HG03460 (cell line): ENCODE results near the gene PTPRT.

Source experiments
- ATAC-seq: cut with Tn5 transposase; IDR thresholded peaks from one replicate; pipeline ENCODE4 v1.9.1; 2021; ENCODE audit not compliant: unreplicated experiment

PTPRT gene

DNA sequence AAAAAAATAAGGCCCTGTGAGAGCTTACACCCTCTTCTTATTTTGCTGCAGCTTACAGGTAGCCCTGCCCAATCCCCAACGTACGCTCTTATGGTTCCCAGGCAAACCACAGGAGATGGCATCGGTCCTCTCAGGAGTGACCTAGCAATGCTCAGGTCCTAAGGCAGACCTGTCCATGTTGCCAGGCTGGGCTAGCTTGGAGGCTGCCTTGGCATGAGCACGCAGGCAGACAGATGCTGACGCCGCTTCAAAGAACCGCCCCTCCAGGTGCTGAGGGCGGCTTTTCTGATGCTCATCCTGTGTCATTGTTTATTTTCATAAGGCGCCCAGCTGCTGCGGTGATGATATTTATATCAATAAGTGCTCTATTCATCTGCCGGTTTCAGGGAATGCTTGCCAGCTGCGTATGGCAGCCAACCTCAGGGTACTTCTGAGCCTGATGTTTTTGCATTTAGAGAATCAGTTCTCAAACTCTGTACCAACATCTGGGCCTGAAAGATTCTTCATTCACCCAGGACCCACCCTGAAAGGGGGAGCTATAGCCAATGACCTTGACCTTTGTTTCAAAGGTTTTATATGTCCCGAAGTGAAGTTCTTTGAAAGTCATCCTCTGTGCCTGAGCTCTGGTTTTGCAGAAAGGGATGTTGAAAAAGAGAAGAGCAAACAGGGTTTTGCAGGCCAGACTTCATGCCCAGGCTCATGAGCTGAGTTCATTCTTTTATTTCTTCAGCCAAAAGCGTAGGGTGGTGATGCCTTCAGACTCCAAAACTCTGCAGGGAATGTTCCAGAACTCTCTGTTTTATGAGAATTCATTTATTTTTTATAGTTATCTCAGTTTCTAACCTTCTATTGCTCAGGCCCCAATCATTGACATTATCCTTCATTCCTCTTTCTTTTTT is 1095.9 kb downstream of the PTPRT start:
- no peak for ATAC-seq

DNA sequence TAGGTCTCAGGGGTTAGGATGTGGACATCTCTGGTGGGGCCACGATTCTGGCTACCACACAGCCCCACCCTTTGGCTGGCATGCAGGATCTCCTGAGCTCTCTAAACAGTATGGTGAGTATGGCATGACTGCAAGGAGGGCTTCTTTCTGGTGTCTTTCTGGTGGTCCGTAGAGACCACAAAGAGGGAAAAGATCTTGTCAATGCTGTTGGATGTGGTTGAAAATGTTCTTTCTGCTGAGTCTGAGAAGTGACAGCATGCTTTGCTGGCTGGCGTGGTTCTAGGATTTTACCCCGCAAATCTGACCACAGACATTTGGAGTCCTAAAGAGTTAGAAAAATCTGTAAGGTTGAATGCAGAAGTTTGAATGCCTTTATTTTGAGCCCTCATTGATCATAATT is 1096.7 kb downstream of the PTPRT start:
- ATAC-seq, result no peak

DNA sequence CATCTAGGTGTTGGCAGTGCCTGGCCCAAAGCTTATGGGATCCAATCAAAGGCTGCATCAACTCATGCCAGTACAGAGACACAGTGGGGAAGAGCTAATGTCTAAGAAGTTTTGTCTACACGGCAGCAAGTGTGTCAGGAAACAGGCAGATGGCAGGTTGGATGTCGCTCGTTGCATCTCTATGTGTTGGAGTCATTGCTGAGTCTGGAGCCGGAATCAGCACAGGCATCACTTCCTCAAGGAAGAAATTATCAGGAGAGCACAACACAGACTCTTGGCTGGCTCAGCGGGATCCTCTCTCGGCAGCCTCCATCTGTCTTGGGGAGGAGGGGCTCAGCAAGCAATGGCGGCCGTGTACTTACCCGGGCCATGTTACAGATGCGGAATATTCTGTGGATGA is 1104.3 kb downstream of the PTPRT start:
- ATAC-seq, result no peak

DNA sequence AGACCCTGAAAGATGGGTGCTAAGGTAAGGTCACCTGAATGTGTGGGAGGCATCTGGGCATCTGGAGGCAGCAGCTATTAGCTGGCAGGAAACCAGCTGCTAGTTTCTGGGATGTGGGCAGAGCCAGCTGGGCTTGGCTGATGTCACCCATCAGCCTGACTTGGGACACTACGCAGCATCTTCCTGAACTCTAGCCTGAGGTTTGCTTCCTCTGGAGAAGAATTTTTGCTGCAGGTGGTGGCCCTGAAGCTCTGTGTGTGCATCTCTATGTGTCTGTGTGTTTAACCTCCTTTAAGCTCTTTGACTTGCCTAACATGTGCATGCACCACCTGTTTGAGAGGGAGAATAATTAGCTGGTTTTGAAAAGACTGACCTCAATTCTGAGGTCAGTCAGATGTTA is 1106.4 kb downstream of the PTPRT start:
- no peak for ATAC-seq

DNA sequence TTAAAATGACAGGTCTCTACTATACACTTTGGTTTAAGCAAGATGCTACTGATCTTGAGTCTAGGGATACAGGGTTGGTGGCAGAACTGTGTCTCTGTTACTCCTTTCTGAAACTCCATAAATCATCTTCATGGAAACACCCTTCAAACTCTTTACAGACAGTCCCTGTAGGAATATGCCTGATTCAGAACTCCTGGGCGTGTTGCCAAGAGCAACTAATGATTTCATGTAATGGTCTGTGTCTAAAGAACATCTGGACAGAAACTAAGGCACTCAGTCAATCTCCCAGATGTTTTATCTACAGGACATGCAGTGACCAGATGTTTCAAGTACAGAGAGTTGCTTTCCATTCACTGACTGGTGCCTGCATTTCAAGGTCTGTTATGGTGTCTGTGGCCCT is 1107.1 kb downstream of the PTPRT start:
- ATAC-seq, result no peak

DNA sequence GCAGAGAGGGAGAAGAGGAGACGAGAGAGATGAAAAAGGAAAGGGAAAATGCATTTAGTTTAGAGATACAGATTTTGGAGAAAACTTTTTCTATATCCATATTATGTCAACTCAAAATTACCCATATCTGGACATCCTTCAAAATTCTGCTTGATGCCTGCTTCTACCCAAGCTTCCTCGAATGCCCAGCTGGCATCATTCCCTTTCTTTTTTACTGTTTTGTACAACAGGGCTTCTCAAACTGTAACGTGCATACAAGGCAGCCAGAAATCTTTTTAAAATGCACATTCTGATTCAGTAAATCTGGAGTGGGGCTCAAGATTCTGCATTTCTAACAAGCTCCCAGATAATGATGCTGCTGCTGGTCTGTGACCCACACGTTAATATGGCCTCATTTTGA is 1108.8 kb downstream of the PTPRT start:
- no peak for ATAC-seq

DNA sequence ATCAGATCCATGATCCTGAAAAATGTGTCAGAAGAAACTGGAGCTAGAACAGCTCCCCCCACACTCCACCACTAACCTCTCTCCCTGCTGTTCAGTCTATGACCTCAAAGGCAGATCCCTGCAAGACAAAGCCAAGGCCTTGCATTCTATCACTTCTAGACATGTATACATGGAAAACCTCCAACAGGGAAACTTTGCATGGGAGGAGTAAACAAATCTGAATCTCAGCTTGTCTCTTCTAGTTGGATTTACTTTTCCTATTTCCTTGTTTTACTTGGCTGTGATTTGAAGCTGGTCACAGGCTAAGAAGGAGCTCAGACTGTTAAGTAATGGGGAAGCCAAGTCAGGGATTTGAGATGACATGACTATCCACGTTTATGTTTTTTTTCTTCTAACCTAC is 1114.8 kb downstream of the PTPRT start:
- ATAC-seq, result no peak

DNA sequence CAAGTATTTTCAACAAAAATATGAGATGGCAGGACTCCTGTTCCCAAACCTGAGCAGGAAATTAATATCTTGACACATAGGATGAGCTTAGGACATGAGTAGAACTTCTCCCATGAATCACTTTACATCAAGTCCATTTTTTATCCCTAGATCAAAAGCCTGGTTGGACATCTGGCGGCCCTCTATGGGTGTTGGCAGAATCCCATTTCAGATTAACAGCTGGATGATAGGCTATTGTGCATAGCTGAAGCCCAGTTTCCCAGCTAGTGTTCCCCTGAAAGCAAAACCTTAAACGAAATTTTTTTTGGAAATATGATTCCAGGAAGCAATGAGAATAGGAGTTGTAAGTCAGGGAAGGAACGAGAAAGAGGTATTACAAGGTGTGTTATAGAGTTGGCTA is 1122.1 kb downstream of the PTPRT start:
- no peak for ATAC-seq

DNA sequence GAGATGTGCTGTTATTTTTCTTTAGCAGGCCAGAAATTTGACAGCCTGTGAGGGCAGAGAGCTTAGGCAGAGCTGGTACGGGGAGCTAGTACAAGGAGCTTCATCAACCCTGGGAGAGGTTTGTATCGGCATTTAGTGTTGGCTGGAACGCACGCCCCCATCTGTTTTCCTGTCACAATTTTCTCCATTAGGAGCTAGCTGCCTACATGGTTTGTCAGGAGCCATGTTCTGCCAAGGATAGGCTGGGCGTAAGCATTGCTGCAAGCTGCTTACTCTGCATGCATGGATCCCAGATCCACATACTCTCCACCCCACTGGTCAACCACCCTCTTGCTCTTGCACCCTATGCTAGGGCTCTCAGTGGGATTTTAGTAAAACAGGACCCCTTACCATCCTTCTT is 1122.5 kb downstream of the PTPRT start:
- ATAC-seq, result no peak

DNA sequence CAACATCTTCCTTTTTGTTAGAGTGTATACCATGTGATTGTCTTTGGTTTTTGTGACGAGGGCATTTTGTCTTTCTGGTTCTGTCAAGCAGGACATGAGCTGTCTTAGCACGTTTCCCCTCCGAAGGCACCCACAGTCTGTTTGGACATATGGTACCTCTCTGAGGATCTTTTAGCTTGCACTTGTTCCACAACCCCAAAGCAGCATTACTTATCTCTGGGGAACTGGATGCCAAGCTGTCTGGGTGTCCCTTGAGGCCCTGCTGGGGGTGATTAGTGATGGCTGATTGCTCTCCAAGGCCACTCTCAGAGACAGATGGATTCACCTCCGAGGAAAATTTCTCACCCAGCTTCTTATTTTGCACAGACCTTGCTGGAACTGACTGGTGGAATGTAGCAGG is 1126.6 kb downstream of the PTPRT start:
- no peak for ATAC-seq

DNA sequence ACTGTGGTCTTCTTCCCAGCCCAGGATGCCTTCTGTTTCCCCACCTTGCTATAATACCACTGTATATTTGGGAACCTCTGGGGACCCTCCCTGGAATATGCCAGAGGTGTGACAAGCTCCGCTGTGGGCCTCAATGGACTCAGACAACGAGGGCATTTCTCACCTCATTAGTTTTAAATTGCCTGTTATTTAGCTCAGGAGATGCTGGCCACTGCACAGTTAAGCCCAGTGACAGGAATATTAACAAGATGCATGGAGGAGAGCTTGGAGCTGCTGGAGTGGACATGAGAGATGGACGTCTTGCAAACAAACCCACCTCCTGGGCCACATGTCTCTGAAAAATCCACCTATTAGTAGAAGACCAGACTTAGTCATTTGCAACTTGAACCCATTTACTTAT is 1136.4 kb downstream of the PTPRT start:
- ATAC-seq, result no peak

DNA sequence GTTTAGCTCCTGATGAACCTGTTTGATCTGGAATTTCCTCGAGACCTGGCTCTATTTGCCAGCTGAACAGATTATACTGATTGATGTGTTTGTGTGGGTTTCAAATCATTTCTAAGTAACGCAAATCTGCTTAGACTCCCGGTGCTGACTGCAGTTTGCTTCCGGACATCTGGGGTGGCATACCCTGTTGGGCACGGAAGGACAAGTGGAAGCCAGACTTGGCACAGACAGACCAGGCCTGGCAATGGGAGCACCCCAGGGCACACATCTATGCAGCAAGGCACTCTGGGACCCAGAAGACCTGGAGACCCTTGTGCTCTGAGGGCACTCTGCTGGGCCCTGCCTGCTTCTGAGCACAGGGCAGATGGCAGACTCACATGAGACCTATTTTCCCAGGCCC is 1137.8 kb downstream of the PTPRT start:
- ATAC-seq, result no peak

DNA sequence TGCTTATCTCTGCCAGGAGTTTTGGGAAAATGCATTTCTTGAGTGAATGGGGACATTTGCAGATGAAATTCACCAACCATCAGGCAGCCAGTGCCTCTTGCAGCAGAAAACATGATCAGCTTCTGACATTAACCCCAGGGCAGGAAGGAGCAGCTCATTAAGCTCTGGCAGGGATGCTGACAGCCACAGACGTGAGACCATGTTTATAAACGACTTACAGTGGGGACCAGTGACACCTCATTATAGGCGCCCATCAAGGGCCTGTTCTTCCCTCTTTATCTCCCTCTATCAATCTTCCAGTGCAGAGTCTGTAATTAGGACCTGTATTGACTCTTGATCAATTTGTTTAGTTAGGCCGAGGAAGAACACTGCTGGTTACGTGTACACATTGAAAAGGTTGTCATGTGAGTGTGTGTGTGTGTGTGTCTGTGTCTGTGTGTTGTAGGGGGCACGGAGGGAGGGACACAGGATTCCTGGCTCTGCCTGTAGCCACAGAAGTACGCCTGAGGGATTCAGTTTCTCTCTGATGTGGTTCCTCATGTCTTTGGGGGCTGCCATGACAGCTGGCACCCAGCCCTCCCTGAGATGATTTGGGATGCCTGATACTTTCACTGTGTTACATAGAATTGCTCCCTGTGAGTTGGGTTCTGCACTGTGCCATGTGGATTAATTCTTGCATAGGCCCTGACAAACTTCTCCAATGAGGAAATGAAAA is 1143.2 kb downstream of the PTPRT start:
- no peak for ATAC-seq

DNA sequence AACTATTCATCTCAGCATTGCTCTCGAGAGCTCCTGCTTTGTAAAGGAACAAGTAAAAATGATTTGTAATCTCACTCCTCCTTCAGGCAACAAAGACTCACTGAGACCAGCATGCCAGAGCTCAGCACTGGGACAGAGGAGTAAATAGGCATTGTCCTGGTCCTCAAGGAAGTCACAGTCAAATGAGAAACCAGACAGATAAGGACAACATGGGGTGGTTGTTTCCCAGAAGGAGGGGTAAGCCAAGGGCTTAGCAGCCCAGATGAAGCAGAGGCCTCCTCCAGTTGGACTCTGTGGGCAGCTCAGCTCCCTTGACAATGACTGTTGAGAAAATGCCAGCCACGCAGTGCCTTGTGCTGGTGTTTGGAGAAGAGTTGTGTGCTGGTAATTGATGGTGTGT is 1145.8 kb downstream of the PTPRT start:
- ATAC-seq, result no peak

DNA sequence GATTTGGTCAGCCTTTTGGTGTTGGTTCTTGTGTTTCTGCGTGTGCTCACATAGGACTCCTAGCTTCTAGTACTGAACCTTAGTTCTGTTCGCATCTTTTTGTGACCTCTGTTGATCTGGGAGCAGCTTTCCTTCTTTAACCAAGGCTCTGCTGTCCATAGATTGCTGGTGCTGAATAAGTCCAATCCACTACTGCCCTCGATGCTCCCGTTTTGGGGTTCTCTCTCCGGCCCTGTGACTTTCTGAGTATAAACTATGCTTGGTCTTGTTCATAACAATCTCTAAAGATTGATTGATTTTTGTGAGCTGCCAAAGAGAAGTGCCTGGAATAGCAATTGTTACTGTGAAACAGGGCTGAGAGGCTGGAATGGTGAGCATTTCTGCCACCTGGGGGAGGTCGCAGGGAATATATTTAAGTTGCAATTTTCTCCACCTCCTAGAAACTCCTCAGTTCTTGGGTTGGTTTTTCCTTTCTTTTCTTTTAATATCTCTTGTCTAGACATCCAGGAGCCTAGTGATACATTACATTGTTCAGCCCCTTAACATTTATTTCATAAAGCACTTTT is 1148.6 kb downstream of the PTPRT start:
- ATAC-seq, result no peak

DNA sequence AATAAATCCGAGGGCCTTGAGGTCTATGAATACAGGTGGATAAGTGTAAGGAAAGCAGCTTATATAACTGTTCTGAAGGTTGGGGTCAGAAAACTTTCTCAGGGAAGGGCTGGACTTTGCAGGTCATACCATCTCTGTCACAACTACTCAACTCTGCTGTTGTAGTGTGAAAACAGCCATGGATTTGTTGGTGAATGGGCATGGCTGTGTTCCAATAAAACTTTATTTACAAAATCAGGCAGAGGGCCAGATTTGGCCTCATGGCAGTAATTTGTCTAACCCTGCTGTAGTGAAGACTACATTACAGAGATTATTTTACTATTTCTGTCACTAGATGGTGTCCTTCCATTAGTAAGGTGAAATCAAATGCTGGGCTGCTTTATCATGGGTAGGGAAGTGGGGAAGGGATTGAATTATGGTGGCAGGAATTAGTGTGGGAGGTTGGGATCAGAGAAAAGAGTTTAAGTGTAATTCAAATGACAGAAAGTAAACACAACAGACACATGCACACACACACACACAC is 1161.9 kb downstream of the PTPRT start:
- ATAC-seq, result no peak

DNA sequence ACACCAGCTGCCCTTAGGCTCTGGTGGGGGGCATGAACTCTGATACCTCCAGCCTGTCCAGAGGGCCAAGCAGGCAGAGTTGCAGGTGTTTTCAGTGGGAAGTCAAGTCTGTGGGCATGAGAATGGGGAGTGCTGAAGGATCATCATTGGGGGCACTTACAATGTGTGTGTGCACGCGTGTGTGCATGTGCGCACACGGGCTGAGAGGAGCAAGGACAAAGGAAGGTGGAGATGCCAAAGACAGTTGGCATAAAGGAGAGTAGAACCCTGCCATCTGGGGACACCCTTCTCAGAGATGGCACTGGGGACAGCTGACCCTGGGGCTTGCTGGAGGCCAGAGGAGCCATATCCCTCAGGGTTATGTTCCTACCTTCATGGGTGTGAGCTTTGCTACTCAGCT is 1163.1 kb downstream of the PTPRT start:
- ATAC-seq, result no peak

DNA sequence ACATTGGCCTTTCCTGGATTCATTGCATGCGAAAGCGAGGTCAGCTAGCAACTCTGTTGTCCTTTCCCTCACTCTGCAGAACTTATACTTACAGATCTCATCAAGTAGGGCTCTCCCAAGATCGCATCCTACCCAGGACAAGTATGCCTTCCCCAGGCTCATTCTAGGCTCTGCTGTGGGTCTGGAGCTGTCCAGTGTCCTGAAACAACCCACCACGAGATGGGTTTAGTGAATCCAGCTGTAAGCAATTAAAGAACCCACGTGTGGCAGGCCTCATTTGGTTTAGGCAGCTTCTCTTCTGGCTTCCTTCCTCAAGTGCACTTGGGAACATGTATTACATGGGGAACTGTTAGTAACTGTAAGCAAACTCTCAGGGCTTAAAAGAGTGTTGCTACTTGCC is 1165.1 kb downstream of the PTPRT start:
- no peak for ATAC-seq
